GM18873 (cell line): ENCODE measurements around the gene OR52N2.

Source experiments
- ATAC-seq: cut with Tn5 transposase; IDR thresholded peaks from one replicate; pipeline ENCODE4 v1.9.1; 2021; ENCODE audit warnings: mild to moderate bottlenecking, moderate library complexity, moderate number of reproducible peaks; ENCODE audit not compliant: unreplicated experiment, low FRiP score

Gene OR52N2

GRCh38 chr11:5808500-5809121, at the start of gene OR52N2:
Gene OR52N2 (plus strand): TSS chr11:5808924. CDS start chr11:5820336, 11,412 bp downstream.
- ATAC-seq: peak; percentile 84

GRCh38 chr11:5767056-5767455, 41.7 kb upstream of the OR52N2 start:
- ATAC-seq: no peak

GRCh38 chr11:5783255-5783654, 25.5 kb upstream of the OR52N2 start, which contains the start of gene OR52N5:
Gene OR52N5 (minus strand): TSS chr11:5783355. CDS start chr11:5778634, 4,721 bp downstream.
- ATAC-seq: no peak

- no peak for ATAC-seq
Observed at GRCh38 chr11:5791165-5791564, 17.6 kb upstream of the OR52N2 start, which contains the start of gene OR52N1. Gene OR52N1 (minus strand): TSS chr11:5791265. CDS start chr11:5788816, 2,449 bp downstream.

- no peak for ATAC-seq
Observed at GRCh38 chr11:5796541-5796940, 12.2 kb upstream of the OR52N2 start.

GRCh38 chr11:5803982-5804381, 4.7 kb upstream of the OR52N2 start:
- ATAC-seq: no peak

GRCh38 chr11:5807580-5807979, 1.1 kb upstream of the OR52N2 start:
- no peak for ATAC-seq

GRCh38 chr11:5809122-5809519, 397 bp downstream of the OR52N2 start:
- no peak for ATAC-seq

GRCh38 chr11:5809905-5810795, 1.4 kb downstream of the OR52N2 start:
- ATAC-seq: no peak

GRCh38 chr11:5815534-5815933, 6.8 kb downstream of the OR52N2 start:
- no peak for ATAC-seq

GRCh38 chr11:5818245-5818886, 9.6 kb downstream of the OR52N2 start:
- no peak for ATAC-seq

- no peak for ATAC-seq
Observed at GRCh38 chr11:5831196-5831829, 22.6 kb downstream of the OR52N2 start.

- ATAC-seq: no peak
Observed at GRCh38 chr11:5833446-5833845, 24.7 kb downstream of the OR52N2 start.

- ATAC-seq: no peak
Observed at GRCh38 chr11:5837695-5838094, 29.0 kb downstream of the OR52N2 start.

- no peak for ATAC-seq
Observed at GRCh38 chr11:5841797-5842196, 33.1 kb downstream of the OR52N2 start, which contains the start of gene OR52E6. Gene OR52E6 (minus strand): TSS chr11:5841897. CDS start chr11:5841897, 0 bp downstream.

- no peak for ATAC-seq
Observed at GRCh38 chr11:5846701-5847100, 38.0 kb downstream of the OR52N2 start.

GRCh38 chr11:5847711-5848110, 39.0 kb downstream of the OR52N2 start:
- ATAC-seq: no peak

- no peak for ATAC-seq
Observed at GRCh38 chr11:5851002-5851401, 42.3 kb downstream of the OR52N2 start.

GRCh38 chr11:5857590-5857989, 48.9 kb downstream of the OR52N2 start, which contains the start of gene OR52E8:
Gene OR52E8 (minus strand): TSS chr11:5857690. CDS start chr11:5857690, 0 bp downstream.
- no peak for ATAC-seq

- ATAC-seq: no peak
Observed at GRCh38 chr11:5865826-5866225, 57.1 kb downstream of the OR52N2 start.
